HCT116 (cell line): ENCODE data around the gene B3GALT6. TPM values are rescaled to one million over a fixed set of nuclear protein-coding genes. Genes with fewer than 3 reads are reported as not detected.

Source experiments
- ATAC-seq: fragments of 200-7000 bp; cut with Tn5 transposase; 2 replicates; pipeline ENCODE4 v1.9.1; 2020; ENCODE audit warnings: mild to moderate bottlenecking, moderate library complexity
- BruUV-seq: library from RNA; stranded (reverse); fragments of 400-500 nt; replicated peaks from 2 replicates; lab custom pipeline; 2021; lab: Mats Ljungman, UMichigan
- CTCF ChIA-PET: fragments of 300-600 bp; sonication (Branson Sonifier 250); formaldehyde crosslinking; loops from one replicate; lab custom pipeline; 2021; ENCODE audit warnings: antibody characterized with exemption; lab: Charles Lee
- POLR2A ChIA-PET: fragments of 300-600, 350-600 bp; sonication (Branson Sonifier 250); formaldehyde crosslinking; loops from one replicate; lab custom pipeline; 2021; ENCODE audit warnings: antibody characterized with exemption; lab: Charles Lee
- RAD21 ChIA-PET, 2 experiments: fragments of 300-600 bp; sonication (Branson Sonifier 250); formaldehyde crosslinking; loops; one replicate each; lab custom pipeline; 2023; ENCODE audit warnings: low total read pairs in 2 of 2; ENCODE audit not compliant: uncharacterized antibody in 2 of 2, unreplicated experiment in 2 of 2, low non-redundant PET in 1 of 2; lab: Charles Lee
- DNase-seq: peaks from one replicate; pipeline ENCODE4 v3.0.0-alpha.2; 2010; ENCODE audit warnings: low read depth, low spot score
- H2AFZ ChIP-seq: fragments of 200-600 bp; shearing (Covaris generic), sonication (generic); 2 replicates; pipeline ENCODE4 v1.6.1; 2017; ENCODE audit warnings: low read depth, mixed run types, mixed read lengths, antibody characterized with exemption, low read length; ENCODE audit not compliant: poor library complexity, severe bottlenecking
- H3K27ac ChIP-seq: 2 replicates; pipeline ENCODE4 v1.5.1; 2012; ENCODE audit warnings: low read depth, low read length
- H3K27me3 ChIP-seq: fragments of 200-600 bp; sonication (generic); 2 replicates; pipeline ENCODE4 v1.6.1; 2016; ENCODE audit warnings: mixed run types, low read length, mixed read lengths; ENCODE audit not compliant: insufficient read depth
- H3K36me3 ChIP-seq, 2 experiments: fragments of 200-500 bp in 1 of 2; fragments of 200-600 bp in 1 of 2; sonication (Bioruptor generic) in 1 of 2; sonication (generic) in 1 of 2; 2 replicates each; pipeline versions ENCODE4 v1.5.1 to v1.6.1; 2014 to 2016; ENCODE audit warnings: low read length in 2 of 2, inconsistent platforms in 1 of 2, mixed read lengths in 1 of 2, mixed run types in 1 of 2; ENCODE audit not compliant: insufficient read depth in 2 of 2, control insufficient read depth in 1 of 2
- H3K4me1 ChIP-seq, 2 experiments: fragments of 200-600 bp in 1 of 2; sonication (generic) in 1 of 2; 2 replicates each; pipeline versions ENCODE4 v1.5.1 to v1.6.1; 2012 to 2017; ENCODE audit warnings: low read length in 2 of 2, inconsistent platforms in 1 of 2, mild to moderate bottlenecking in 1 of 2, mixed read lengths in 1 of 2, mixed run types in 1 of 2, moderate library complexity in 1 of 2; ENCODE audit not compliant: insufficient read depth in 2 of 2, control insufficient read depth in 1 of 2
- H3K4me2 ChIP-seq: fragments of 200-600 bp; sonication (generic); 2 replicates; pipeline ENCODE4 v1.6.1; 2017; ENCODE audit warnings: mixed run types, low read length, mixed read lengths
- H3K4me3 ChIP-seq, 2 experiments: fragments of 200-600 bp in 1 of 2; sonication (generic) in 1 of 2; replicated peaks in 1 of 2; 2 replicates each; pipeline ENCODE4 v1.5.1; 2011 to 2016; ENCODE audit warnings: low read length in 2 of 2, control low read depth in 1 of 2, low read depth in 1 of 2, mild to moderate bottlenecking in 1 of 2, mixed read lengths in 1 of 2, mixed run types in 1 of 2
- H3K79me2 ChIP-seq: fragments of 200-600 bp; sonication (generic); 2 replicates; pipeline ENCODE4 v1.6.1; 2017; ENCODE audit warnings: mild to moderate bottlenecking, mixed run types, low read length, moderate library complexity, mixed read lengths; ENCODE audit not compliant: insufficient read depth
- H3K9ac ChIP-seq: fragments of 200-600 bp; sonication (generic); 2 replicates; pipeline ENCODE4 v1.6.1; 2016; ENCODE audit warnings: low read length, mixed read lengths
- H3K9me2 ChIP-seq: fragments of 200-600 bp; sonication (generic), shearing (Covaris generic); 2 replicates; pipeline ENCODE4 v1.6.1; 2017; ENCODE audit warnings: mixed run types, mild to moderate bottlenecking, moderate library complexity; ENCODE audit not compliant: insufficient read depth
- H3K9me3 ChIP-seq, 2 experiments: fragments of 200-500 bp in 1 of 2; fragments of 200-600 bp in 1 of 2; sonication (Bioruptor generic) in 1 of 2; sonication (generic) in 1 of 2; 2 replicates each; pipeline ENCODE4 v1.6.1; 2014 to 2017; ENCODE audit warnings: low read length in 2 of 2, mixed read lengths in 2 of 2, inconsistent platforms in 1 of 2, low read depth in 1 of 2, mild to moderate bottlenecking in 1 of 2, mixed run types in 1 of 2, moderate library complexity in 1 of 2; ENCODE audit not compliant: control insufficient read depth in 1 of 2, insufficient read depth in 1 of 2
- H4K20me1 ChIP-seq: fragments of 200-600 bp; sonication (generic), shearing (Covaris generic); 2 replicates; pipeline ENCODE4 v1.6.1; 2017; ENCODE audit warnings: mixed run types, mild to moderate bottlenecking, moderate library complexity; ENCODE audit not compliant: insufficient read depth
- ATF3 ChIP-seq: IDR thresholded peaks from 2 replicates; pipeline ENCODE4 v1.6.1; 2012
- CBX3 ChIP-seq: IDR thresholded peaks from 2 replicates; pipeline ENCODE4 v1.6.1; 2012; ENCODE audit warnings: low read depth
- CTCF ChIP-seq, 3 experiments: fragments of 200-600 bp in 1 of 3; sonication (generic) in 1 of 3; IDR thresholded peaks in 2 of 3; conservative IDR thresholded peaks in 1 of 3; 2 replicates each; pipeline ENCODE4 v1.5.1; 2012 to 2017; ENCODE audit warnings: low read depth in 2 of 3, low read length in 2 of 3, antibody characterized with exemption in 1 of 3, borderline replicate concordance in 1 of 3, control low read depth in 1 of 3, mild to moderate bottlenecking in 1 of 3, mixed read lengths in 1 of 3, mixed run types in 1 of 3, moderate library complexity in 1 of 3; ENCODE audit not compliant: insufficient read depth in 1 of 3
- MAX ChIP-seq: IDR thresholded peaks from 2 replicates; pipeline ENCODE4 v1.6.1; 2012
- POLR2A ChIP-seq: IDR thresholded peaks from 2 replicates; pipeline ENCODE4 v1.7.0; 2011; ENCODE audit warnings: borderline replicate concordance; ENCODE audit not compliant: insufficient read depth, insufficient read length; ENCODE audit errors: extremely low read depth
- POLR2AphosphoS5 ChIP-seq: IDR thresholded peaks from 2 replicates; pipeline ENCODE4 v1.6.1; 2011; ENCODE audit warnings: mild to moderate bottlenecking, low read depth, low read length, moderate library complexity
- RAD21 ChIP-seq: IDR thresholded peaks from 2 replicates; pipeline ENCODE4 v1.6.1; 2012; ENCODE audit warnings: low read depth, mild to moderate bottlenecking
- TCF7L2 ChIP-seq: IDR thresholded peaks from 2 replicates; pipeline ENCODE4 v1.7.0; 2011; ENCODE audit warnings: borderline replicate concordance, inconsistent platforms; ENCODE audit not compliant: insufficient read depth, insufficient read length; ENCODE audit errors: extremely low read depth
- ZBTB33 ChIP-seq: IDR thresholded peaks from 2 replicates; pipeline ENCODE4 v1.6.1; 2011; ENCODE audit warnings: mild to moderate bottlenecking, low read length, moderate library complexity; ENCODE audit not compliant: insufficient replicate concordance; ENCODE audit errors: extremely low read depth
- intact Hi-C: fragments of 100-400 bp; cut with micrococcal nuclease; formaldehyde crosslinking; loops from 2 replicates; pipeline ENCODE4 v1.10.0; 2022
- total RNA-seq: library from RNA; stranded (reverse); gene quantifications from one replicate; pipeline ENCODE4 v1.2.1, GENCODE V29; 2021; ENCODE audit not compliant: unreplicated experiment

B3GALT6 gene
- total RNA-seq, 1 experiment from 2014 or later: 16.3 TPM

GRCh38 chr1:1223321-1223720 lies 8.7 kb upstream of the B3GALT6 start:
- ChIA-PET CTCF (no interaction called here), RAD21 (no interaction called here), POLR2A (no interaction called here)
- Histone ChIP-seq H3K79me2 (peaks cover 50% of the 10 kb centered on the region), H3K9me3 (no peaks in the 10 kb centered on the region), H3K4me3 (no peak overlapping the region), H3K9me2 (no peaks in the 10 kb centered on the region), H3K36me3 (peaks cover 23 to 26% of the 10 kb centered on the region in 2 experiments), H3K27me3 (no peaks in the 10 kb centered on the region), H3K4me1 (peaks cover 0 to under 1% of the 10 kb centered on the region in 2 experiments; a peak in 1 of 4 replicates), H2AFZ (no peak overlapping the region), H3K27ac (no peak overlapping the region), H4K20me1 (no peaks in the 10 kb centered on the region), H3K9ac (no peak overlapping the region), H3K4me2 (no peak overlapping the region)
- intact Hi-C loops: no loop called here
- no TSS peak for BruUV-seq
- TF ChIP-seq CTCF (IDR thresholded peaks at IDR 0.05 in 2 of 3, conservative IDR thresholded peaks at IDR 0.05 in 1 of 3; ENCODE audit: borderline replicate concordance in 1 of 3, insufficient read depth in 1 of 3, low read depth in 2 of 3, low read length in 2 of 3) (no peak), TCF7L2 (no peak), ATF3 (no peak), ZBTB33 (no peak), RAD21 (no peak), POLR2A (no peak), MAX (no peak), POLR2AphosphoS5 (no peak), CBX3 (no peak)
- ATAC-seq (no peak), DNase-seq (no peak)
